Measurements from ENCODE around the gene CCDC171. TPM values are rescaled to one million over a fixed set of nuclear protein-coding genes. Genes with fewer than 3 reads are reported as not detected.

Gene CCDC171
- total and polyA plus RNA-seq, 10 of the 15 experiments (the other 5 are each of a cell fraction or from before 2014, with no cell fraction given): 1.00 to 7.2 (median 2.8) TPM

DNA sequence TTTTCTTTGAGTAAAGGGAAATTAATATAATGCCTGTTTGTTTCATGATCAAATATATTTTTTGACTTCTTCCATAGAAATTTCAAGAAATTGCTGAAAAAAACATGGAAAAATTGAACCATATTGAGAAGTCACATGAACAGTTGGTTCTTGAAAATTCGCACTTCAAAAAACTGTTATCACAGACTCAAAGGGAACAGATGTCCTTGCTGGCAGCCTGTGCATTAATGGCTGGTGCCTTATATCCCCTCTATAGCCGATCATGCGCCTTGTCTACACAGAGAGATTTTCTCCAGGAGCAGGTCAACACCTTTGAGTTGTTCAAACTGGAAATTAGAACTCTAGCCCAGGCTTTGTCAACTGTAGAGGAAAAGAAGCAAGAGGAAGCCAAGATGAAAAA is 191.4 kb downstream of the CCDC171 start:
- Histone ChIP-seq H3K36me3 (ENCODE audit: control insufficient read depth in 2 of 2, insufficient read depth in 2 of 2, low read length in 1 of 2) (no peaks in the 10 kb centered on the region), H3K9me3 (replicated peaks; ENCODE audit: control insufficient read depth, insufficient read depth, low read length) (no peaks in the 10 kb centered on the region; the same call in 2 of the 3 replicates), H3K4me2 (ENCODE audit: control insufficient read depth, insufficient read depth) (no peak overlapping the region), H3K9ac (ENCODE audit: control insufficient read depth, insufficient read depth, low read length) (no peak overlapping the region), H3K27ac (ENCODE audit: control insufficient read depth, insufficient read depth) (no peak overlapping the region), H3K79me2 (ENCODE audit: control insufficient read depth, insufficient read depth, low read length) (no peaks in the 10 kb centered on the region), H4K20me1 (ENCODE audit: control insufficient read depth, insufficient read depth) (no peaks in the 10 kb centered on the region), H3K4me3 (no peak overlapping the region), H3K4me1 (ENCODE audit: control insufficient read depth, insufficient read depth, low read length) (no peaks in the 10 kb centered on the region), H2AFZ (ENCODE audit: control insufficient read depth, low read depth, low read length) (no peak overlapping the region), H3K27me3 (replicated peaks in 1 of 2; ENCODE audit: control insufficient read depth in 2 of 2, insufficient read depth in 2 of 2, low read length in 1 of 2) (no peaks in the 10 kb centered on the region)
- intact Hi-C loops (cut with micrococcal nuclease; ENCODE audit: unreplicated experiment) (no loop called here), in situ Hi-C loops (cut with MboI) (no loop called here)
- no TSS peak for BruUV-seq (replicated peaks)
- RAD21 ChIA-PET (ENCODE audit: unreplicated experiment): no interaction called here
- CTCF ChIA-PET: no interaction called here
- DNase-seq (ENCODE audit: low read depth, low spot score) (no peak), FAIRE-seq (no peak), ATAC-seq (no peak)
- SMC1A ChIA-PET (ENCODE audit: uncharacterized antibody, unreplicated experiment): no interaction called here
- WGBS (ENCODE audit: insufficient coverage, insufficient replicate concordance, low lambda C conversion rate, missing lambda C conversion rate): 94% methylated on average over 3 of the region's 3 CpGs
- POLR2A ChIA-PET: no interaction called here
- no peak for TF ChIP-seq CREB1 (IDR thresholded peaks at IDR 0.05; ENCODE audit: low read depth)
- no peak for TF ChIP-seq DPF2 (IDR thresholded peaks at IDR 0.05)
- no peak for TF ChIP-seq POLR2AphosphoS5 (IDR thresholded peaks at IDR 0.05; ENCODE audit: low read length)
- TF ChIP-seq, protein P1, sequence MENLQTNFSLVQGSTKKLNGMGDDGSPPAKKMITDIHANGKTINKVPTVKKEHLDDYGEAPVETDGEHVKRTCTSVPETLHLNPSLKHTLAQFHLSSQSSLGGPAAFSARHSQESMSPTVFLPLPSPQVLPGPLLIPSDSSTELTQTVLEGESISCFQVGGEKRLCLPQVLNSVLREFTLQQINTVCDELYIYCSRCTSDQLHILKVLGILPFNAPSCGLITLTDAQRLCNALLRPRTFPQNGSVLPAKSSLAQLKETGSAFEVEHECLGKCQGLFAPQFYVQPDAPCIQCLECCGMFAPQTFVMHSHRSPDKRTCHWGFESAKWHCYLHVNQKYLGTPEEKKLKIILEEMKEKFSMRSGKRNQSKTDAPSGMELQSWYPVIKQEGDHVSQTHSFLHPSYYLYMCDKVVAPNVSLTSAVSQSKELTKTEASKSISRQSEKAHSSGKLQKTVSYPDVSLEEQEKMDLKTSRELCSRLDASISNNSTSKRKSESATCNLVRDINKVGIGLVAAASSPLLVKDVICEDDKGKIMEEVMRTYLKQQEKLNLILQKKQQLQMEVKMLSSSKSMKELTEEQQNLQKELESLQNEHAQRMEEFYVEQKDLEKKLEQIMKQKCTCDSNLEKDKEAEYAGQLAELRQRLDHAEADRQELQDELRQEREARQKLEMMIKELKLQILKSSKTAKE (IDR thresholded peaks at IDR 0.05; ENCODE audit: low read depth, poor library complexity, severe bottlenecking): no peak
- no peak for TF ChIP-seq SREBF2 (IDR thresholded peaks at IDR 0.05; ENCODE audit: low read length)
- no peak for TF ChIP-seq PML (IDR thresholded peaks at IDR 0.05; ENCODE audit: low read length)
- TF ChIP-seq SRF (IDR thresholded peaks at IDR 0.05; ENCODE audit: low read depth in 2 of 2, low read length in 2 of 2): no peak
- TF ChIP-seq RFX5 (IDR thresholded peaks at IDR 0.05; ENCODE audit: low read depth, low read length): no peak
- TF ChIP-seq, protein P2, sequence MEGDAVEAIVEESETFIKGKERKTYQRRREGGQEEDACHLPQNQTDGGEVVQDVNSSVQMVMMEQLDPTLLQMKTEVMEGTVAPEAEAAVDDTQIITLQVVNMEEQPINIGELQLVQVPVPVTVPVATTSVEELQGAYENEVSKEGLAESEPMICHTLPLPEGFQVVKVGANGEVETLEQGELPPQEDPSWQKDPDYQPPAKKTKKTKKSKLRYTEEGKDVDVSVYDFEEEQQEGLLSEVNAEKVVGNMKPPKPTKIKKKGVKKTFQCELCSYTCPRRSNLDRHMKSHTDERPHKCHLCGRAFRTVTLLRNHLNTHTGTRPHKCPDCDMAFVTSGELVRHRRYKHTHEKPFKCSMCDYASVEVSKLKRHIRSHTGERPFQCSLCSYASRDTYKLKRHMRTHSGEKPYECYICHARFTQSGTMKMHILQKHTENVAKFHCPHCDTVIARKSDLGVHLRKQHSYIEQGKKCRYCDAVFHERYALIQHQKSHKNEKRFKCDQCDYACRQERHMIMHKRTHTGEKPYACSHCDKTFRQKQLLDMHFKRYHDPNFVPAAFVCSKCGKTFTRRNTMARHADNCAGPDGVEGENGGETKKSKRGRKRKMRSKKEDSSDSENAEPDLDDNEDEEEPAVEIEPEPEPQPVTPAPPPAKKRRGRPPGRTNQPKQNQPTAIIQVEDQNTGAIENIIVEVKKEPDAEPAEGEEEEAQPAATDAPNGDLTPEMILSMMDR (IDR thresholded peaks at IDR 0.05 in 2 of 3, conservative IDR thresholded peaks at IDR 0.05 in 1 of 3; ENCODE audit: control insufficient read depth in 2 of 3, extremely low read depth in 1 of 3, insufficient read depth in 1 of 3, low read depth in 3 of 3, low read length in 3 of 3): no peak
- TF ChIP-seq, protein P3, sequence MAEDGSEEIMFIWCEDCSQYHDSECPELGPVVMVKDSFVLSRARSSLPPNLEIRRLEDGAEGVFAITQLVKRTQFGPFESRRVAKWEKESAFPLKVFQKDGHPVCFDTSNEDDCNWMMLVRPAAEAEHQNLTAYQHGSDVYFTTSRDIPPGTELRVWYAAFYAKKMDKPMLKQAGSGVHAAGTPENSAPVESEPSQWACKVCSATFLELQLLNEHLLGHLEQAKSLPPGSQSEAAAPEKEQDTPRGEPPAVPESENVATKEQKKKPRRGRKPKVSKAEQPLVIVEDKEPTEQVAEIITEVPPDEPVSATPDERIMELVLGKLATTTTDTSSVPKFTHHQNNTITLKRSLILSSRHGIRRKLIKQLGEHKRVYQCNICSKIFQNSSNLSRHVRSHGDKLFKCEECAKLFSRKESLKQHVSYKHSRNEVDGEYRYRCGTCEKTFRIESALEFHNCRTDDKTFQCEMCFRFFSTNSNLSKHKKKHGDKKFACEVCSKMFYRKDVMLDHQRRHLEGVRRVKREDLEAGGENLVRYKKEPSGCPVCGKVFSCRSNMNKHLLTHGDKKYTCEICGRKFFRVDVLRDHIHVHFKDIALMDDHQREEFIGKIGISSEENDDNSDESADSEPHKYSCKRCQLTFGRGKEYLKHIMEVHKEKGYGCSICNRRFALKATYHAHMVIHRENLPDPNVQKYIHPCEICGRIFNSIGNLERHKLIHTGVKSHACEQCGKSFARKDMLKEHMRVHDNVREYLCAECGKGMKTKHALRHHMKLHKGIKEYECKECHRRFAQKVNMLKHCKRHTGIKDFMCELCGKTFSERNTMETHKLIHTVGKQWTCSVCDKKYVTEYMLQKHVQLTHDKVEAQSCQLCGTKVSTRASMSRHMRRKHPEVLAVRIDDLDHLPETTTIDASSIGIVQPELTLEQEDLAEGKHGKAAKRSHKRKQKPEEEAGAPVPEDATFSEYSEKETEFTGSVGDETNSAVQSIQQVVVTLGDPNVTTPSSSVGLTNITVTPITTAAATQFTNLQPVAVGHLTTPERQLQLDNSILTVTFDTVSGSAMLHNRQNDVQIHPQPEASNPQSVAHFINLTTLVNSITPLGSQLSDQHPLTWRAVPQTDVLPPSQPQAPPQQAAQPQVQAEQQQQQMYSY (CRISPR knock-in tag; IDR thresholded peaks at IDR 0.05): no peak
- TF ChIP-seq SIX5 (IDR thresholded peaks at IDR 0.05; ENCODE audit: low read depth, low read length, severe bottlenecking): no peak
- no peak for TF ChIP-seq PAX5 (IDR thresholded peaks at IDR 0.05; ENCODE audit: borderline replicate concordance, low read depth, low read length)
- no peak for TF ChIP-seq WRNIP1 (IDR thresholded peaks at IDR 0.05; ENCODE audit: borderline replicate concordance, low read depth, low read length)
- no peak for TF ChIP-seq SMAD1 (IDR thresholded peaks at IDR 0.05; ENCODE audit: low read depth, partially characterized antibody)
- TF ChIP-seq BCL11A (IDR thresholded peaks at IDR 0.05; ENCODE audit: low read depth, low read length): no peak

Measured in GM12878 (cell line).